IMR-90 (cell line): ENCODE data around the gene NSUN6.

Source experiments
- BHLHE40 ChIP-seq: fragments of 150-350 bp; IDR thresholded peaks from 2 replicates; pipeline ENCODE4 v1.6.1; 2016; ENCODE audit warnings: mild to moderate bottlenecking, low read depth, low read length
- CEBPB ChIP-seq: IDR thresholded peaks from 2 replicates; pipeline ENCODE4 v1.6.1; 2012; ENCODE audit warnings: low read depth, low read length, improper control_type of control experiment
- CTCF ChIP-seq: conservative IDR thresholded peaks from 2 replicates; pipeline ENCODE4 v1.5.1; 2012; ENCODE audit warnings: mild to moderate bottlenecking, low read depth, low read length, improper control_type of control experiment

- no peak for TF ChIP-seq CTCF
- no peak for TF ChIP-seq CEBPB
- TF ChIP-seq BHLHE40, result no peak
Observed at GRCh38 chr10:18514537-18514936, 136.8 kb downstream of the NSUN6 start.
